Stomach (tissue), 9 donors: ENCODE data around the gene DLGAP5. TPM values are rescaled to one million over a fixed set of nuclear protein-coding genes. Genes with fewer than 3 reads are reported as not detected.

ENCODE experiments used
- DNase-seq, 2 donors: peaks; one replicate each; pipeline versions ENCODE4 v3.0.0 to v3.0.0-alpha.2; 2013 to 2019
- H3K27ac ChIP-seq, 5 donors: fragments of 200-600 bp in 4 of 5; sonication (generic) in 4 of 5; one replicate each; pipeline ENCODE4 v1.5.1; 2013 to 2019; ENCODE audit warnings: mild to moderate bottlenecking in 1 of 5, moderate library complexity in 1 of 5
- H3K27me3 ChIP-seq, 3 donors: fragments of 200-600 bp; sonication (generic); one replicate each; pipeline ENCODE4 v1.5.1; 2017 to 2019; ENCODE audit warnings: mixed run types in 1 of 3
- H3K36me3 ChIP-seq, 4 donors: fragments of 200-600 bp; sonication (generic); 1 replicate in 3 of 4; 2 replicates in 1 of 4; pipeline ENCODE4 v1.5.1; 2016 to 2019
- H3K4me1 ChIP-seq, 4 donors: fragments of 200-600 bp; sonication (generic); one replicate each; pipeline ENCODE4 v1.5.1; 2016 to 2019
- H3K4me3 ChIP-seq, 4 donors: fragments of 200-600 bp; sonication (generic) in 3 of 4; one replicate each; pipeline ENCODE4 v1.5.1; 2016 to 2019; ENCODE audit warnings: mild to moderate bottlenecking in 1 of 4
- H3K9me3 ChIP-seq, 4 donors: fragments of 200-600 bp; sonication (generic); one replicate each; pipeline ENCODE4 v1.5.1; 2016 to 2019
- EP300 ChIP-seq: sonication (generic); formaldehyde crosslinking; IDR thresholded peaks from one replicate; pipeline ENCODE4 v1.6.1; 2017; ENCODE audit warnings: antibody characterized with exemption
- POLR2A ChIP-seq, 4 donors: fragments of 450-650 bp; IDR thresholded peaks; one replicate each; pipeline ENCODE4 v1.6.1; 2016; ENCODE audit warnings: antibody characterized with exemption in 4 of 4, control low read depth in 2 of 4, mild to moderate bottlenecking in 1 of 4, moderate library complexity in 1 of 4
- POLR2AphosphoS5 ChIP-seq, 3 donors: sonication (generic); formaldehyde crosslinking; IDR thresholded peaks; one replicate each; pipeline ENCODE4 v1.6.1; 2016; ENCODE audit warnings: antibody characterized with exemption in 3 of 3
- WGBS, 5 donors: extraction: QIAGEN DNeasy Blood & Tissue Kit in 3 of 5; methylation state at CpG; one replicate each; pipeline versions ENCODE4 v1.1.5 to v1.1.7; 2013 to 2018; 5-methylcytosine and 5-hydroxymethylcytosine counted together
- intact Hi-C: fragments of 100-400 bp; cut with DNase I; formaldehyde crosslinking; loops from one replicate; pipeline ENCODE4 v1.15.1; 2023; ENCODE audit warnings: low total_unique reads
- polyA plus RNA-seq, 3 donors: library from polyadenylated mRNA; stranded (reverse); fragments of 200-250 nt; gene quantifications; one replicate each; pipeline ENCODE4 v1.2.3, GENCODE V29; 2013
- total RNA-seq, 5 donors: library from RNA; depleted of rRNA; stranded (reverse); fragments of >200 nt; gene quantifications; one replicate each; pipeline versions ENCODE4 v1.1.0 to v1.2.3, GENCODE V29; 2014 to 2016
- TF ChIP-seq, protein P1 (sequence below), 7 experiments: fragments of 450-650 bp in 4 of 7; fragments of 200-600 bp in 3 of 7; sonication (generic) in 3 of 7; IDR thresholded peaks; one replicate each; pipeline ENCODE4 v1.5.1; 2016 to 2019; ENCODE audit warnings: antibody characterized with exemption in 7 of 7, control low read depth in 2 of 7, mild to moderate bottlenecking in 1 of 7
- donor health status: healthy with polysubstance abuse.
- donor health status: Bipolar disorder and iron deficiency.
- donor health status: healthy.

Gene DLGAP5
- total and polyA plus RNA-seq, 8 donors = 0.45 to 7.7 (median 2.0) TPM

DNA sequence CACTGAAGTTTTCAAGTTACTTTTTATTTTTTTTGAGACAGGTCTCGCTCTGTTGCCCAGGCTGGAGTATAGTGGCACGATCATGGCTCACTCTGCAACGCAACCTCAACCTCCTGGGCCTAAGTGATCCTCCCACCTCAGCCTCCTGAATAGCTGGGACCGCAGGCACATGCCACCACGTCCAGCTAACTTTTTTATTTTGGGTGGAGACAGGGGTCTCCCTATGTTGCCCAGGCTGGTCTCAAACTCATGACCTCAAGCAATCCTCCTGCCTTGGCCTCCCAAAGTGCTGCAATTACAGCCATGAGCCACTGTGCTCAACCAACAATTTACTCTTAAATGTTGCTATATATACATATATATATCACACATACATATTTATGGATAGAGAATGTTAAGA, 89.7 kb downstream of the DLGAP5 start:
- no peaks in the 10 kb centered on the region for H3K9me3 ChIP-seq
- 82 to 91% (median 86%) methylated on average over 5 of the region's 5 CpGs for WGBS, 5 donors
- H3K36me3 ChIP-seq = no peaks in the 10 kb centered on the region
- no peak overlapping the region for H3K4me3 ChIP-seq
- peak overlapping the region; percentile 88 to 93 (median 90) for H3K27ac ChIP-seq
- no peaks in the 10 kb centered on the region for H3K27me3 ChIP-seq
- intact Hi-C loops = no loop called here
- no peak for DNase-seq
- peaks cover 30 to 81% (median 61%) of the 10 kb centered on the region in 4 donors for H3K4me1 ChIP-seq
- no peak for TF ChIP-seq POLR2AphosphoS5 (IDR thresholded peaks at IDR 0.05)
- TF ChIP-seq, protein P1, sequence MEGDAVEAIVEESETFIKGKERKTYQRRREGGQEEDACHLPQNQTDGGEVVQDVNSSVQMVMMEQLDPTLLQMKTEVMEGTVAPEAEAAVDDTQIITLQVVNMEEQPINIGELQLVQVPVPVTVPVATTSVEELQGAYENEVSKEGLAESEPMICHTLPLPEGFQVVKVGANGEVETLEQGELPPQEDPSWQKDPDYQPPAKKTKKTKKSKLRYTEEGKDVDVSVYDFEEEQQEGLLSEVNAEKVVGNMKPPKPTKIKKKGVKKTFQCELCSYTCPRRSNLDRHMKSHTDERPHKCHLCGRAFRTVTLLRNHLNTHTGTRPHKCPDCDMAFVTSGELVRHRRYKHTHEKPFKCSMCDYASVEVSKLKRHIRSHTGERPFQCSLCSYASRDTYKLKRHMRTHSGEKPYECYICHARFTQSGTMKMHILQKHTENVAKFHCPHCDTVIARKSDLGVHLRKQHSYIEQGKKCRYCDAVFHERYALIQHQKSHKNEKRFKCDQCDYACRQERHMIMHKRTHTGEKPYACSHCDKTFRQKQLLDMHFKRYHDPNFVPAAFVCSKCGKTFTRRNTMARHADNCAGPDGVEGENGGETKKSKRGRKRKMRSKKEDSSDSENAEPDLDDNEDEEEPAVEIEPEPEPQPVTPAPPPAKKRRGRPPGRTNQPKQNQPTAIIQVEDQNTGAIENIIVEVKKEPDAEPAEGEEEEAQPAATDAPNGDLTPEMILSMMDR (IDR thresholded peaks at IDR 0.05) = no peak

DNA sequence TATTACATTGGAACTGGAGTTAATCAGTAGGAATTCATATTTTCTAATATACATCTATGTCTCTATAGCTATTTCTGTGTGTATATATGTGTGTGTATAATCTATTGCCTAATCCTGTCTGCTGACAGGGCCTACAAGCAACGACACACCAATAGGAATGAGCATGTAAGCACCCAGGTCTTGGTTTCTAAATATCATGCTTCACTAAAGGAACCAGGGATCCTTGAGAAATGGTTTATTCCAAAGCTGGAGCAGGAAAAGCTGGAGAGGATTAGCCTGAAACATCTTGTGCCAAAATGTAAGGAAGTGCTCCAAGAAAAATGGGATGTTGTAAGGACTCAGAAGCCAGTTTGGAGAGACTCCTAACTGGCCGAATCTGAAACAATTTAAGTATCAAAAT, 91.6 kb downstream of the DLGAP5 start:
- Histone ChIP-seq H3K9me3 (no peaks in the 10 kb centered on the region), H3K27me3 (no peaks in the 10 kb centered on the region), H3K27ac (peak overlapping the region in 4 of 5 donors; percentile 70 to 93 (median 90)), H3K4me1 (peaks cover 30 to 78% (median 52%) of the 10 kb centered on the region in 4 donors), H3K4me3 (no peak overlapping the region), H3K36me3 (no peaks in the 10 kb centered on the region)
- WGBS, 5 donors = 39 to 77% (median 61%) methylated on average over 2 of the region's 2 CpGs
- no peak for TF ChIP-seq POLR2A (IDR thresholded peaks at IDR 0.05)
- peak in 2 of 3 donors; percentile 37 to 57 for TF ChIP-seq POLR2AphosphoS5 (IDR thresholded peaks at IDR 0.05)
- intact Hi-C loops = no loop called here
- DNase-seq = peak in 1 of 2 donors; percentile 74

DNA sequence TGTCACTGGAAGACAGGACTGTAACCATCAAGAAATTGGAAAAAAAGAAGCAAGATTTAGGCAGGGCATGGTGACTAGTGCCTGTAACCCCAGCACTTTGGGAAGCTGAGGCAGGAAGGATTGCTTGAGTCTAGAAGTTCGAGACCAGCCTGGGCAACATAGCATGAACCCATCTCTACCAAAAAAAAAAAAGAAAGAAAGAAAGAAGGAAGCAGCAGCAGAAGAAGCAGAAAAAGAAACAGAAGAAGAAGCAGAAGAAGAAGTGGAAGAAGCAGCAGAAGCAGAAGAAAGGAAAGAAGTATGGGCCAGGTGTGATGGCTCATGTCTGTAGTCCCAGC, 92.9 kb downstream of the DLGAP5 start:
- no peaks in the 10 kb centered on the region for H3K36me3 ChIP-seq
- WGBS, 5 donors = 79 to 93% (median 83%) methylated on average over 1 of the region's 1 CpG
- H3K27ac ChIP-seq = peak overlapping the region; percentile 63 to 93 (median 89)
- intact Hi-C loops = no loop called here
- H3K4me3 ChIP-seq = no peak overlapping the region
- TF ChIP-seq, protein P1 (IDR thresholded peaks at IDR 0.05) = no peak
- TF ChIP-seq POLR2AphosphoS5 (IDR thresholded peaks at IDR 0.05) = no peak
- TF ChIP-seq POLR2A (IDR thresholded peaks at IDR 0.05) = no peak
- no peak for TF ChIP-seq EP300
- DNase-seq = no peak
- peaks cover 19 to 66% (median 44%) of the 10 kb centered on the region in 4 donors for H3K4me1 ChIP-seq
- no peaks in the 10 kb centered on the region for H3K9me3 ChIP-seq
- H3K27me3 ChIP-seq = no peaks in the 10 kb centered on the region

Other genes with a start within 250 kb of the DLGAP5 start
- 10 to 100 TPM in 1 of 5 donors, 1 to 10 TPM in 1, under 1 TPM in 2, not detected in 1; 0.29 to 15.6 (median 4.4) TPM for gene WDHD1, start 164.5 kb downstream of the DLGAP5 start, total RNA-seq
- gene WDHD1, start 164.5 kb downstream of the DLGAP5 start, polyA plus RNA-seq = 1 to 10 TPM in 2 of 3 donors, under 1 TPM in 1; 0.87 to 1.6 (median 1.2) TPM
- gene SOCS4, start 164.3 kb downstream of the DLGAP5 start, total RNA-seq = 10 to 100 TPM in 4 of 5 donors, 1 to 10 TPM in 1; 4.3 to 29.2 (median 18.1) TPM
- 1 to 10 TPM; 4.1 to 8.4 (median 7.1) TPM for gene SOCS4, start 164.3 kb downstream of the DLGAP5 start, polyA plus RNA-seq
- gene MAPK1IP1L, start 139.9 kb downstream of the DLGAP5 start, total RNA-seq = 10 to 100 TPM in 4 of 5 donors, 1 to 10 TPM in 1; 7.0 to 53.1 (median 29.9) TPM
- 10 to 100 TPM; 22.9 to 50.9 (median 27.2) TPM for gene MAPK1IP1L, start 139.9 kb downstream of the DLGAP5 start, polyA plus RNA-seq
- gene LGALS3, start 62.3 kb downstream of the DLGAP5 start, total RNA-seq = 100 to 1,000 TPM; 163 to 275 (median 222) TPM
- gene LGALS3, start 62.3 kb downstream of the DLGAP5 start, polyA plus RNA-seq = 100 to 1,000 TPM; 415 to 676 (median 423) TPM
- 10 to 100 TPM; 18.7 to 55.0 (median 45.3) TPM for gene FBXO34, start 79.8 kb upstream of the DLGAP5 start, total RNA-seq
- 10 to 100 TPM in 1 of 3 donors, 1 to 10 TPM in 2; 6.7 to 13.0 (median 9.5) TPM for gene FBXO34, start 79.8 kb upstream of the DLGAP5 start, polyA plus RNA-seq
- 10 to 100 TPM in 2 of 5 donors, 1 to 10 TPM in 3; 5.8 to 29.7 (median 7.0) TPM for gene ATG14, start 220.2 kb upstream of the DLGAP5 start, total RNA-seq
- 1 to 10 TPM; 3.3 to 5.4 (median 3.7) TPM for gene ATG14, start 220.2 kb upstream of the DLGAP5 start, polyA plus RNA-seq
- gene TBPL2, start 249.0 kb upstream of the DLGAP5 start, total RNA-seq = not detected
- not detected for gene TBPL2, start 249.0 kb upstream of the DLGAP5 start, polyA plus RNA-seq